ENCODE measurements around the gene SPTLC1.

DNA sequence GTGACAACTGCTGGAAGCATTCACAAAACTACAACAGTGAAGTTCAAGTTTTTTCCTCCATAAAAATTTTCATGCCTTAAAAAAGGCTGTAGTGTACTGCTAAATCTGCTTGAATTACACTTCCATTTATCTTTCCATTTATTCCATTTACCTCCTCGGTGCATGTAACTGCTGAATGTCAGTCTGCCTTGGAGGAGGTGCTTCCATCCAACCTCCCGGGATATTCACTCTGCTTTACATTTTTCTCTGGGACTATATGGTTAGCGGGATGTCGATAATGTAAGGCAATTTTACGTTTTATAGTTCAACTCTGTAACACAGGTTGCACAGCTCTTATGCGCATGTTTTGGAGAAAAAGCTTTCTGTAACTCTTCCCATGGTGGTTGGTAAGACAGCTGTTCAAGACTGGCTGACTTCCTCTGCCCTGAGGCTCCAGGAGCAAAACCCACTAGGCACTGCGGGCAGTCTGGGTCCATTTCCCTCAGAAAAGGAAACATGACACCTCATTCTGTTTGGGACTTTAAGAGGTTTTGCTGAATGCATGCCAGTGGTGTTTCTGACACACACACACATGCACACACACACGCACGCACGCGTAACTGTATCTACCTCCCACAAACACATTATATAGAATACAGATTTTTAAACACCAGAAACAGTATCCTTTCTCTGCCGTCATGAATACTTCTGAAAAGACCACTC lies 66.1 kb downstream of the SPTLC1 start:
- TF ChIP-seq POLR2A (IDR thresholded peaks at IDR 0.05; ENCODE audit: low read depth, low read length): no peak
- TF ChIP-seq POLR2AphosphoS5 (IDR thresholded peaks at IDR 0.05; ENCODE audit: low read depth, low read length): no peak
- TF ChIP-seq TAF1 (IDR thresholded peaks at IDR 0.05; ENCODE audit: borderline replicate concordance, low read depth, low read length): no peak
